Panc1 (cell line): ENCODE results near the gene FBXO5. TPM values are rescaled to one million over a fixed set of nuclear protein-coding genes. Genes with fewer than 3 reads are reported as not detected.
A peak's percentile ranks its signal among the peaks of the same experiment; 100 is the strongest.

Experiments used
- ATAC-seq: fragments of 200-7000 bp; cut with Tn5 transposase; 2 replicates; pipeline ENCODE4 v1.9.1; 2020; ENCODE audit warnings: mild to moderate bottlenecking, moderate library complexity
- BruUV-seq: library from RNA; stranded (reverse); fragments of 400-500 nt; replicated peaks from 2 replicates; lab custom pipeline; 2021; lab: Mats Ljungman, UMichigan
- CTCF ChIA-PET: fragments of 300-600 bp; sonication (Branson Sonifier 250); formaldehyde crosslinking; loops from one replicate; lab custom pipeline; 2022; ENCODE audit warnings: antibody characterized with exemption; lab: Charles Lee
- POLR2A ChIA-PET: fragments of 300-600 bp; sonication (Branson Sonifier 250); formaldehyde crosslinking; loops from one replicate; lab custom pipeline; 2022; ENCODE audit warnings: antibody characterized with exemption; lab: Charles Lee
- DNase-seq: peaks from one replicate; pipeline ENCODE4 v3.0.0-alpha.2; 2010; ENCODE audit warnings: low read depth, low spot score
- H3K27ac ChIP-seq: 2 replicates; pipeline ENCODE4 v1.5.1; 2011; ENCODE audit warnings: mild to moderate bottlenecking, low read length, inconsistent platforms
- H3K27me3 ChIP-seq: fragments of 200-500 bp; sonication (Bioruptor generic); 2 replicates; pipeline ENCODE4 v1.6.0; 2014; ENCODE audit warnings: low read length, inconsistent platforms; ENCODE audit not compliant: control insufficient read depth, insufficient read depth
- H3K36me3 ChIP-seq: fragments of 200-500 bp; sonication (Bioruptor generic); 2 replicates; pipeline ENCODE4 v1.5.1; 2014; ENCODE audit warnings: inconsistent platforms, mild to moderate bottlenecking, low read length, moderate library complexity; ENCODE audit not compliant: control insufficient read depth, insufficient read depth
- H3K4me1 ChIP-seq: 2 replicates; pipeline ENCODE4 v1.5.1; 2011; ENCODE audit warnings: inconsistent platforms, mild to moderate bottlenecking, low read length, moderate library complexity; ENCODE audit not compliant: control insufficient read depth, insufficient read depth
- H3K4me3 ChIP-seq, 2 experiments: 2 replicates each; pipeline ENCODE4 v1.5.1; 2011 to 2012; ENCODE audit warnings: low read depth in 2 of 2, low read length in 2 of 2, mild to moderate bottlenecking in 2 of 2, inconsistent platforms in 1 of 2, moderate library complexity in 1 of 2
- H3K9me3 ChIP-seq: fragments of 200-500 bp; sonication (Bioruptor generic); 2 replicates; pipeline ENCODE4 v1.5.1; 2014; ENCODE audit warnings: low read depth, mild to moderate bottlenecking, inconsistent platforms, low read length, moderate library complexity; ENCODE audit not compliant: control insufficient read depth, insufficient read depth
- CTCF ChIP-seq: fragments of 450-650 bp; IDR thresholded peaks from 2 replicates; pipeline ENCODE4 v1.5.1; 2017; ENCODE audit warnings: mild to moderate bottlenecking
- POLR2AphosphoS5 ChIP-seq: IDR thresholded peaks from 2 replicates; pipeline ENCODE4 v1.6.1; 2012; ENCODE audit warnings: mild to moderate bottlenecking, low read depth, low read length, moderate library complexity
- REST ChIP-seq, 2 experiments: IDR thresholded peaks; 2 replicates each; pipeline ENCODE4 v1.6.1; 2011 to 2012; ENCODE audit warnings: low read depth in 2 of 2, control low read depth in 1 of 2, low read length in 1 of 2, mild to moderate bottlenecking in 1 of 2, moderate library complexity in 1 of 2; ENCODE audit not compliant: insufficient read depth in 1 of 2
- SIN3A ChIP-seq: IDR thresholded peaks from 2 replicates; pipeline ENCODE4 v1.6.1; 2012; ENCODE audit warnings: low read depth, mild to moderate bottlenecking, low read length, moderate library complexity, borderline replicate concordance; ENCODE audit not compliant: insufficient read depth
- TCF7L2 ChIP-seq: IDR thresholded peaks from 2 replicates; pipeline ENCODE4 v1.6.1; 2011; ENCODE audit warnings: mild to moderate bottlenecking, low read depth, low read length, inconsistent platforms
- in situ Hi-C: cut with HindIII; loops from 2 replicates; pipeline ENCODE4 v1.10.0; 2016; ENCODE audit warnings: low sequenced_read_pairs, low pct_unique_long_range_greater_than_20kb
- intact Hi-C: fragments of 100-400 bp; cut with micrococcal nuclease; formaldehyde crosslinking; loops from one replicate; pipeline ENCODE4 v1.10.0; 2022; ENCODE audit not compliant: unreplicated experiment
- total RNA-seq: library from RNA; stranded (reverse); gene quantifications from one replicate; pipeline ENCODE4 v1.2.1, GENCODE V29; 2021; ENCODE audit not compliant: unreplicated experiment

Gene FBXO5
- total RNA-seq, 1 experiment from 2014 or later = 33.6 TPM

- H3K9me3 ChIP-seq = no peaks in the 10 kb centered on the region
- no TSS peak for BruUV-seq
- intact Hi-C loops = no loop called here
- in situ Hi-C loops = no loop called here
- ATAC-seq = no peak
- no peak overlapping the region for H3K4me3 ChIP-seq
- H3K27ac ChIP-seq = no peak overlapping the region
- TF ChIP-seq SIN3A (no peak), TCF7L2 (no peak), REST (IDR thresholded peaks at IDR 0.05; ENCODE audit: insufficient read depth in 1 of 2, low read depth in 2 of 2, low read length in 1 of 2) (no peak), POLR2AphosphoS5 (no peak), CTCF (no peak)
- H3K36me3 ChIP-seq = no peaks in the 10 kb centered on the region; the same call in 1 of the 2 replicates
- ChIA-PET POLR2A (no interaction called here), CTCF (no interaction called here)
- no peak for DNase-seq
- no peaks in the 10 kb centered on the region for H3K4me1 ChIP-seq
- H3K27me3 ChIP-seq = no peaks in the 10 kb centered on the region
These were observed 30.0 kb upstream of the FBXO5 start for GRCh38 chr6:153012856-153013255.

GRCh38 chr6:153003366-153003690 is 20.5 kb upstream of the FBXO5 start:
- H3K27ac ChIP-seq = peak overlapping the region; percentile 96
- ChIA-PET CTCF (no interaction called here), POLR2A (no interaction called here)
- peaks cover 18% of the 10 kb centered on the region for H3K4me1 ChIP-seq
- peaks cover 17% of the 10 kb centered on the region for H3K36me3 ChIP-seq
- H3K27me3 ChIP-seq = no peaks in the 10 kb centered on the region
- no TSS peak for BruUV-seq
- DNase-seq (no peak), ATAC-seq (peak; percentile 42)
- in situ Hi-C loops = no loop called here
- intact Hi-C loops = no loop called here
- no peaks in the 10 kb centered on the region for H3K9me3 ChIP-seq
- TF ChIP-seq TCF7L2 = no peak
- no peak for TF ChIP-seq REST (IDR thresholded peaks at IDR 0.05; ENCODE audit: insufficient read depth in 1 of 2, low read depth in 2 of 2, low read length in 1 of 2)
- TF ChIP-seq POLR2AphosphoS5 = no peak
- no peak for TF ChIP-seq CTCF
- no peak for TF ChIP-seq SIN3A
- H3K4me3 ChIP-seq = peak overlapping the region; percentile 76 to 100
